Psoas muscle (tissue), 8 donors: Measurements from ENCODE around the gene CACNA1C. TPM values are rescaled to one million over a fixed set of nuclear protein-coding genes. Genes with fewer than 3 reads are reported as not detected.

Experiments
- ATAC-seq, 4 donors: fragments of 200-7000 bp; cut with Tn5 transposase; one replicate each; pipeline ENCODE4 v1.9.1; 2020; ENCODE audit warnings: moderate library complexity in 3 of 4, mild to moderate bottlenecking in 2 of 4
- DNase-seq, 2 donors: peaks; one replicate each; pipeline ENCODE4 v3.0.0-alpha.2; 2020
- H3K27ac ChIP-seq: fragments of 200-600 bp; one replicate; pipeline ENCODE4 v1.8.0; 2022
- H3K27me3 ChIP-seq, 3 donors: fragments of 200-600 bp in 1 of 3; one replicate each; pipeline versions ENCODE4 v1.6.1 to v1.8.0; 2013 to 2022; ENCODE audit warnings: low read length in 2 of 3, mild to moderate bottlenecking in 2 of 3, moderate library complexity in 1 of 3; ENCODE audit not compliant: insufficient read depth in 3 of 3
- H3K36me3 ChIP-seq, 2 donors: fragments of 200-600 bp in 1 of 2; one replicate each; pipeline versions ENCODE4 v1.6.1 to v1.8.0; 2013 to 2022; ENCODE audit warnings: low read depth in 1 of 2, mild to moderate bottlenecking in 1 of 2, moderate library complexity in 1 of 2; ENCODE audit not compliant: insufficient read depth in 1 of 2
- H3K4me1 ChIP-seq: fragments of 200-600 bp; one replicate; pipeline ENCODE4 v1.8.0; 2022
- H3K4me3 ChIP-seq: fragments of 200-600 bp; one replicate; pipeline ENCODE4 v1.8.0; 2022; ENCODE audit warnings: mild to moderate bottlenecking
- H3K9me3 ChIP-seq: fragments of 200-600 bp; one replicate; pipeline ENCODE4 v1.8.0; 2022
- CTCF ChIP-seq: fragments of 200-600 bp; IDR thresholded peaks from one replicate; pipeline ENCODE4 v1.8.0; 2022; ENCODE audit warnings: antibody characterized with exemption
- whole genome bisulfite sequencing, 3 donors: extraction: QIAGEN DNeasy Blood & Tissue Kit; methylation state at CpG; one replicate each; pipeline versions ENCODE4 v1.1.6 to v1.1.7; 2013; 5-methylcytosine and 5-hydroxymethylcytosine counted together
- intact Hi-C, 2 donors: fragments of 100-400 bp; cut with DNase I; formaldehyde crosslinking; loops; one replicate each; pipeline versions ENCODE4 v1.11.0 to v1.14.2; 2022
- polyA plus RNA-seq, 3 donors: library from polyadenylated mRNA; stranded (reverse); fragments of 200-250 nt; gene quantifications; one replicate each; pipeline ENCODE4 v1.2.3, GENCODE V29; 2013
- total RNA-seq, 4 donors: library from RNA; stranded (reverse); fragmentation: NEBNext Ultra II Directional in 2 of 4; extraction: Animal tissue kit (Norgen Biotek cat#: 25700) in 2 of 4; gene quantifications; one replicate each; pipeline versions ENCODE4 v1.2.1 to v1.2.4, GENCODE V29; 2021 to 2023
- donor health status: healthy with polysubstance abuse.
- donor health status: DM: no; HTN: no; CAD: no; lungs with moderate emphysema.
- donor health status: Bipolar disorder and iron deficiency.
- donor health status: healthy.
- donor health status: DM: yes; HTN: yes; CAD: no.
- donor health status: DM: no; HTN: no; CAD: no.
- donor health status: DM: no; HTN: no; CAD: no.
- donor health status: DM: yes; HTN: yes; CAD: no.

The CACNA1C gene
- total and polyA plus RNA-seq, 7 donors = 0.26 to 2.9 (median 0.95) TPM

DNA sequence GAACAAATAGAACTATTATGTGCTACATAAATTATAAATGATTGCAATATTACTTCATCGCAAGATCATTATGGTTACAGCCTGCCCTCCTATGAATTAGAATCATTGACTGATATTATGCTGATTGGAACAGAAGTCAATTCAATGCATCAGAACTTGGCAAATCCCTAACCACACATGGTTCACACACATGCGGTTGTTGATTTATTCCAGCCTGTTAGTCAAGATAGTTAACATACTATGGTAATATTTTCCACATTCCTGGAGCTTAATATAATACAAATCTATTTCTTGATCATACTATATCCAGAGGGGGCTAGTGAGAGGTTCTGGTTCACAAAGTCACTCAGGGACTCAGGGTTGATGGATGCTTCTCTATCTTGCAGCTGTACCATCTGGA, 9.7 kb upstream of the CACNA1C start:
- no peak overlapping the region for H3K4me3 ChIP-seq
- DNase-seq = no peak
- 75 to 83% (median 82%) methylated on average over 2 of the region's 2 CpGs for WGBS, 3 donors
- H3K4me1 ChIP-seq = no peaks in the 10 kb centered on the region
- no peak for ATAC-seq
- no peaks in the 10 kb centered on the region for H3K9me3 ChIP-seq
- H3K27me3 ChIP-seq = peaks cover 0 to 15% (median 0%) of the 10 kb centered on the region in 3 donors
- TF ChIP-seq CTCF = no peak
- intact Hi-C loops = no loop called here
- no peaks in the 10 kb centered on the region for H3K36me3 ChIP-seq
- H3K27ac ChIP-seq = no peak overlapping the region

DNA sequence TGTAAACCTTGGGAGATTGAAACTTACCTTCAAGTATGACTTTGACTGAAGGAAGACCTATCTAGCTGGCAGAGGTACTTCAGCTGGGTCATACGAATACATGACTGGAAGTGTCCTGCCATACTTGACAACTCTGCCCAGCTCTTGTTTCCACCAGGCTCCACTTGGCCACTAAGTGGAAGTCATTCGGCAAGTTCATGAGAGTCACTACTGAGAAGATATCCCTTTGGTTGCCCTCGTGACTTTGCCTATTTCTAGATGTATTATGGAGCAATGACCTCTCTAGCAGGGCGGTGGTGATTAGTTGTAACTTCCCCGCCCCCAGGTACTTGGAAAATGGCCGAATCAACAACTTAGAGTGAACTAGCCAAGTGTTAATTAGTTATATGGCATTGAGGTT, 8.6 kb upstream of the CACNA1C start:
- H3K4me1 ChIP-seq = no peaks in the 10 kb centered on the region
- 82 to 88% (median 86%) methylated on average over 6 of the region's 6 CpGs for WGBS, 3 donors
- no peaks in the 10 kb centered on the region for H3K9me3 ChIP-seq
- no peak for ATAC-seq
- intact Hi-C loops = no loop called here
- no peak for TF ChIP-seq CTCF
- DNase-seq = no peak
- H3K27me3 ChIP-seq = peaks cover 0 to 23% (median 3%) of the 10 kb centered on the region in 3 donors
- no peak overlapping the region for H3K27ac ChIP-seq
- H3K36me3 ChIP-seq = no peaks in the 10 kb centered on the region
- H3K4me3 ChIP-seq = no peak overlapping the region

DNA sequence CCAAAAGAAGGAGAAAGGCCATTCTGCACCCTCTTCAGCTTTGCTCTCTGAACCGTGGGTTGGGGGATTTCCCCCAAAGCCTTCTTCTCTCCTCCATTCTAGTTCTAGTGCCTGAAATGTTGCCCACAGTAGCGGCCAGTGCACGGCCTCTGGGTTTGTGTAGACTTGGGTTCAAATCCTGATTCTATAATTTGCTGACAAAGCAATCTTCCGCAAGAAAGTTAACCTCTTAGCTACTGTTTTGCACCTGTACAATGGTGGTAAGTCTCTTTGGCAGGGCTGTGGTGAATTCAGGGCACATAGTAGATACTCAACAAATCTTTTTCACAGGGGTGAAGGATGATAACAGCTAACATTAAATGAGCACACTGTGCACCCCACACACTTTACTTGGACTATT, 5.8 kb upstream of the CACNA1C start:
- intact Hi-C loops = no loop called here
- H3K27ac ChIP-seq = no peak overlapping the region
- peaks cover 6 to 34% (median 7%) of the 10 kb centered on the region in 3 donors for H3K27me3 ChIP-seq
- no peak for TF ChIP-seq CTCF
- no peak overlapping the region for H3K4me3 ChIP-seq
- H3K36me3 ChIP-seq = no peaks in the 10 kb centered on the region
- no peaks in the 10 kb centered on the region for H3K4me1 ChIP-seq
- ATAC-seq (no peak), DNase-seq (no peak)
- 78 to 85% (median 83%) methylated on average over 4 of the region's 4 CpGs for WGBS, 3 donors
- H3K9me3 ChIP-seq = no peaks in the 10 kb centered on the region

DNA sequence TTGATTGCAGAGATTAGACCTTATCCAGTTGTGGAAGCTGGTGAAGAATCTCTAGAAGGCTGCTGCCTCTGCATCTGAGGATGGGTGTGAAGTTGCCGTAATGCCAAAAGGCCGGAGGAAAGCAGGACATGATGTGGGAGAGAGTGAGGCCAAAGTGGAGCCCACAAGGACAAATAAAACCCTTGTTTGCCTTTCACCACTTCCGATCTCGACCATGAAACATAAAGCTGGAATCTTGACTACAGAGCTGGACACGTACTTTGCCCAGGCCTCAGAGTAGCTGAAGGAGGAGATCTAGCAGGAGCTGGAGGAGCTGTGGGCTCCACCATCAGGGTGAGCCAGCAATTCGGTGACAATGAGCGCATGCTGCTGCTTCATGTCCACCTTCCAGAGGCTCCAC, 5.0 kb upstream of the CACNA1C start:
- Histone ChIP-seq H3K27ac (no peak overlapping the region), H3K9me3 (no peaks in the 10 kb centered on the region), H3K4me3 (no peak overlapping the region), H3K4me1 (no peaks in the 10 kb centered on the region), H3K36me3 (no peaks in the 10 kb centered on the region), H3K27me3 (peaks cover 10 to 29% (median 10%) of the 10 kb centered on the region in 3 donors)
- intact Hi-C loops = no loop called here
- ATAC-seq = no peak
- WGBS, 3 donors = 86 to 90% (median 89%) methylated on average over 7 of the region's 7 CpGs
- no peak for DNase-seq
- TF ChIP-seq CTCF = no peak
